Measurements from ENCODE around the gene TIAM2.
"Not testable (repeated sequence)": the region's sequence is repeated elsewhere in the genome, so short reads cannot be mapped to it uniquely, and the experiment has no call there.

TIAM2 gene

GRCh38 chr6:155268088-155268867, 273.2 kb downstream of the TIAM2 start:
- not testable (repeated sequence) for DNase-seq

GRCh38 chr6:155269765-155270164, 274.6 kb downstream of the TIAM2 start:
- no peak for DNase-seq

- DNase-seq, result no peak
Observed at GRCh38 chr6:155270561-155271091, 275.5 kb downstream of the TIAM2 start.

- no peak for DNase-seq
Observed at GRCh38 chr6:155271145-155271544, 276.0 kb downstream of the TIAM2 start.

- no peak for DNase-seq
Observed at GRCh38 chr6:155272353-155273232, 277.5 kb downstream of the TIAM2 start.

- no peak for DNase-seq
Observed at GRCh38 chr6:155273431-155273830, 278.3 kb downstream of the TIAM2 start.

GRCh38 chr6:155274106-155274505, 279.0 kb downstream of the TIAM2 start:
- DNase-seq, result no peak

GRCh38 chr6:155274533-155274932, 279.4 kb downstream of the TIAM2 start:
- DNase-seq, result no peak

GRCh38 chr6:155275808-155276480, 280.8 kb downstream of the TIAM2 start:
- DNase-seq, result no peak

- no peak for DNase-seq
Observed at GRCh38 chr6:155276638-155277037, 281.5 kb downstream of the TIAM2 start.

- DNase-seq, result no peak
Observed at GRCh38 chr6:155278319-155279049, 283.4 kb downstream of the TIAM2 start.

- no peak for DNase-seq
Observed at GRCh38 chr6:155284775-155285174, 289.7 kb downstream of the TIAM2 start.

GRCh38 chr6:155287762-155288161, 292.6 kb downstream of the TIAM2 start:
- no peak for DNase-seq

- DNase-seq, result no peak
Observed at GRCh38 chr6:155290491-155290890, 295.4 kb downstream of the TIAM2 start.

GRCh38 chr6:155291291-155291690, 296.2 kb downstream of the TIAM2 start:
- no peak for DNase-seq

- no peak for DNase-seq
Observed at GRCh38 chr6:155292711-155293110, 297.6 kb downstream of the TIAM2 start.

GRCh38 chr6:155297669-155298068, 302.6 kb downstream of the TIAM2 start:
- no peak for DNase-seq

- DNase-seq, result no peak
Observed at GRCh38 chr6:155301867-155302266, 306.8 kb downstream of the TIAM2 start.

GRCh38 chr6:155303361-155303870, 308.3 kb downstream of the TIAM2 start:
- no peak for DNase-seq

- DNase-seq, result no peak
Observed at GRCh38 chr6:155306958-155307357, 311.8 kb downstream of the TIAM2 start.

Measured in stimulated activated CD4-positive, alpha-beta T cell treated with anti-CD3 and anti-CD28 coated beads, Interleukin-4, amount 100 ng/mL, for 4 hours (primary cell).